Fibroblast of pulmonary artery (primary cell): Measurements from ENCODE around the gene ZIK1.

Experiments used
- DNase-seq: peaks from one replicate; pipeline ENCODE4 v3.0.0-alpha.2; 2010; ENCODE audit warnings: low read depth
- H3K4me3 ChIP-seq: replicated peaks from 2 replicates; pipeline ENCODE4 v1.5.1; 2011; ENCODE audit warnings: low read depth, mild to moderate bottlenecking, control low read depth, low read length, moderate library complexity
- CTCF ChIP-seq: IDR thresholded peaks from 2 replicates; pipeline ENCODE4 v1.5.1; 2011; ENCODE audit warnings: mild to moderate bottlenecking, control low read depth, low read length, inconsistent platforms; ENCODE audit errors: missing control alignments

ZIK1 gene

GRCh38 chr19:57583521-57584416 lies at the start of gene ZIK1:
Gene ZIK1, plus strand, starts transcription at chr19:57584145. Its CDS starts 212 bp downstream, at chr19:57584357.
- no peak for TF ChIP-seq CTCF
- H3K4me3 ChIP-seq, result peak within 1 kb of the TSS; percentile 74
- DNase-seq, result peak; percentile 94

- H3K4me3 ChIP-seq, result no peak overlapping the region
- DNase-seq, result peak; percentile 7
- no peak for TF ChIP-seq CTCF
Observed at GRCh38 chr19:57537953-57538547, 45.9 kb upstream of the ZIK1 start.

GRCh38 chr19:57546513-57546912 lies 37.4 kb upstream of the ZIK1 start:
- no peak for DNase-seq
- no peak overlapping the region for H3K4me3 ChIP-seq
- TF ChIP-seq CTCF, result no peak

GRCh38 chr19:57552432-57552831 lies 31.5 kb upstream of the ZIK1 start:
- no peak overlapping the region for H3K4me3 ChIP-seq
- TF ChIP-seq CTCF, result no peak
- no peak for DNase-seq

- DNase-seq, result no peak
- H3K4me3 ChIP-seq, result no peak overlapping the region
- no peak for TF ChIP-seq CTCF
Observed at GRCh38 chr19:57557659-57558058, 26.3 kb upstream of the ZIK1 start.

GRCh38 chr19:57558525-57558924 lies 25.4 kb upstream of the ZIK1 start:
- DNase-seq, result peak; percentile 28
- H3K4me3 ChIP-seq, result peak overlapping the region; percentile 96

More at GRCh38 chr19:57558525-57558924, 25.4 kb upstream of the ZIK1 start:
- TF ChIP-seq CTCF, result peak; percentile 26
